A549 (cell line): Measurements from ENCODE around the gene SLC66A2.

ENCODE experiments used
- CHD4 ChIP-seq: fragments of 200-600 bp; sonication (generic); IDR thresholded peaks from 2 replicates; pipeline ENCODE4 v1.6.1; 2016; ENCODE audit warnings: antibody characterized with exemption, mild to moderate bottlenecking, borderline replicate concordance
- EP300 ChIP-seq, 2 experiments: fragments of >200 bp; sonication (Bioruptor Twin); formaldehyde crosslinking; IDR thresholded peaks; 2 replicates in 1 of 2; 3 replicates in 1 of 2; pipeline ENCODE4 v1.6.1; 2016 to 2017
- NFE2L2 ChIP-seq: fragments of 150-350 bp; conservative IDR thresholded peaks from 2 replicates; pipeline ENCODE4 v1.6.1; 2014; ENCODE audit warnings: low read length
- POLR2A ChIP-seq: IDR thresholded peaks from 2 replicates; pipeline ENCODE4 v1.6.1; 2012; ENCODE audit warnings: mild to moderate bottlenecking, low read length
- RAD21 ChIP-seq, 2 experiments: fragments of >200 bp in 1 of 2; sonication (Bioruptor Twin) in 1 of 2; formaldehyde crosslinking in 1 of 2; IDR thresholded peaks in 1 of 2; conservative IDR thresholded peaks in 1 of 2; 2 replicates in 1 of 2; 3 replicates in 1 of 2; pipeline ENCODE4 v1.6.1; 2012 to 2018; ENCODE audit warnings: inconsistent platforms in 1 of 2
- RCOR1 ChIP-seq: fragments of 150-350 bp; IDR thresholded peaks from 2 replicates; pipeline ENCODE4 v1.6.1; 2014; ENCODE audit warnings: antibody characterized with exemption, low read length, low read depth
- TF ChIP-seq, protein P1 (sequence below): fragments of 200-600 bp; sonication (generic); IDR thresholded peaks from 2 replicates; pipeline ENCODE4 v1.6.1; 2016; ENCODE audit warnings: antibody characterized with exemption, mild to moderate bottlenecking, moderate library complexity
- TF ChIP-seq, protein P2 (sequence below): fragments of >200 bp; sonication (Bioruptor Twin); formaldehyde crosslinking; IDR thresholded peaks from 3 replicates; pipeline ENCODE4 v1.5.1; 2016
- TF ChIP-seq, protein P3 (sequence below): fragments of 450-650 bp; IDR thresholded peaks from 2 replicates; pipeline ENCODE4 v1.6.1; 2014; ENCODE audit warnings: antibody characterized with exemption

DNA sequence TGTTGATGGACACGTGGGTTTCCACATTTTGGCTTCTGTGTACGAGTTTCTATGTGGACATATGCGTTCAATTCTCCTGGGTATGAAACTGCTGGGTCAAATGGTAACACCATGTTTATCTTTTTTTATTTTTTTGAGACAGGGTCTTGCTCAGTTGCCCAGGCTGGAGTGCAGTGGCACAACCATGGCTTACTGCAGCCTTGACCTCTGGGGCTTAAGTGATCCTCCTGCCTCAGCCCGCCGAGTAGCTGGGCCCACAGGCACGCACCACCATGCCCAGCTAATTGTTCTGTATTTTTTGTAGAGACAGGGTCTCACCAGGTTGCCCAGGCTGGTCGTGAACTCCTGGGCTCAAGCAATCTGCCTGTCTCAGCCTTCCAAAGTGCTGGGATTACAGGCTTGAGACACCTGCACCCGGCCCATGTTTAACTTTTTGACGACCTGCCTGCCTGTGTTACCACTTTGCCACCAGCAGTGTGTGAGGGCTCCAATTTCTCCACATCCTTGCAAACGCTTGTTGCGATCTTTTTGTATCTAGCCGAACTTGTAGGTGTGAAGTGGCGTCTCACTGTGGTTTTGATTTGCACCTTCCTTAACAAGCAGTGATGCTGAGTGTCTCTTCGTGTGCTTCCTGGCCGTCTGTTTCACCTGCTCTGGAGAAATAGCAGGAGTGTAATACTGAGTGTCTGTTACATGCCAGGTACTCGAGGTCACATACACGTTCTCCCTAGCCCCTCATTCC lies 19.9 kb upstream of the SLC66A2 start:
- TF ChIP-seq, protein P1, sequence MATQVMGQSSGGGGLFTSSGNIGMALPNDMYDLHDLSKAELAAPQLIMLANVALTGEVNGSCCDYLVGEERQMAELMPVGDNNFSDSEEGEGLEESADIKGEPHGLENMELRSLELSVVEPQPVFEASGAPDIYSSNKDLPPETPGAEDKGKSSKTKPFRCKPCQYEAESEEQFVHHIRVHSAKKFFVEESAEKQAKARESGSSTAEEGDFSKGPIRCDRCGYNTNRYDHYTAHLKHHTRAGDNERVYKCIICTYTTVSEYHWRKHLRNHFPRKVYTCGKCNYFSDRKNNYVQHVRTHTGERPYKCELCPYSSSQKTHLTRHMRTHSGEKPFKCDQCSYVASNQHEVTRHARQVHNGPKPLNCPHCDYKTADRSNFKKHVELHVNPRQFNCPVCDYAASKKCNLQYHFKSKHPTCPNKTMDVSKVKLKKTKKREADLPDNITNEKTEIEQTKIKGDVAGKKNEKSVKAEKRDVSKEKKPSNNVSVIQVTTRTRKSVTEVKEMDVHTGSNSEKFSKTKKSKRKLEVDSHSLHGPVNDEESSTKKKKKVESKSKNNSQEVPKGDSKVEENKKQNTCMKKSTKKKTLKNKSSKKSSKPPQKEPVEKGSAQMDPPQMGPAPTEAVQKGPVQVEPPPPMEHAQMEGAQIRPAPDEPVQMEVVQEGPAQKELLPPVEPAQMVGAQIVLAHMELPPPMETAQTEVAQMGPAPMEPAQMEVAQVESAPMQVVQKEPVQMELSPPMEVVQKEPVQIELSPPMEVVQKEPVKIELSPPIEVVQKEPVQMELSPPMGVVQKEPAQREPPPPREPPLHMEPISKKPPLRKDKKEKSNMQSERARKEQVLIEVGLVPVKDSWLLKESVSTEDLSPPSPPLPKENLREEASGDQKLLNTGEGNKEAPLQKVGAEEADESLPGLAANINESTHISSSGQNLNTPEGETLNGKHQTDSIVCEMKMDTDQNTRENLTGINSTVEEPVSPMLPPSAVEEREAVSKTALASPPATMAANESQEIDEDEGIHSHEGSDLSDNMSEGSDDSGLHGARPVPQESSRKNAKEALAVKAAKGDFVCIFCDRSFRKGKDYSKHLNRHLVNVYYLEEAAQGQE, result no peak
- TF ChIP-seq POLR2A (no peak), EP300 (IDR thresholded peaks at IDR 0.05) (no peak), CHD4 (no peak), RCOR1 (no peak), NFE2L2 (no peak), RAD21 (conservative IDR thresholded peaks at IDR 0.05 in 1 of 2, IDR thresholded peaks at IDR 0.05 in 1 of 2) (no peak)
- TF ChIP-seq, protein P2, sequence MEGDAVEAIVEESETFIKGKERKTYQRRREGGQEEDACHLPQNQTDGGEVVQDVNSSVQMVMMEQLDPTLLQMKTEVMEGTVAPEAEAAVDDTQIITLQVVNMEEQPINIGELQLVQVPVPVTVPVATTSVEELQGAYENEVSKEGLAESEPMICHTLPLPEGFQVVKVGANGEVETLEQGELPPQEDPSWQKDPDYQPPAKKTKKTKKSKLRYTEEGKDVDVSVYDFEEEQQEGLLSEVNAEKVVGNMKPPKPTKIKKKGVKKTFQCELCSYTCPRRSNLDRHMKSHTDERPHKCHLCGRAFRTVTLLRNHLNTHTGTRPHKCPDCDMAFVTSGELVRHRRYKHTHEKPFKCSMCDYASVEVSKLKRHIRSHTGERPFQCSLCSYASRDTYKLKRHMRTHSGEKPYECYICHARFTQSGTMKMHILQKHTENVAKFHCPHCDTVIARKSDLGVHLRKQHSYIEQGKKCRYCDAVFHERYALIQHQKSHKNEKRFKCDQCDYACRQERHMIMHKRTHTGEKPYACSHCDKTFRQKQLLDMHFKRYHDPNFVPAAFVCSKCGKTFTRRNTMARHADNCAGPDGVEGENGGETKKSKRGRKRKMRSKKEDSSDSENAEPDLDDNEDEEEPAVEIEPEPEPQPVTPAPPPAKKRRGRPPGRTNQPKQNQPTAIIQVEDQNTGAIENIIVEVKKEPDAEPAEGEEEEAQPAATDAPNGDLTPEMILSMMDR, result no peak
- TF ChIP-seq, protein P3, sequence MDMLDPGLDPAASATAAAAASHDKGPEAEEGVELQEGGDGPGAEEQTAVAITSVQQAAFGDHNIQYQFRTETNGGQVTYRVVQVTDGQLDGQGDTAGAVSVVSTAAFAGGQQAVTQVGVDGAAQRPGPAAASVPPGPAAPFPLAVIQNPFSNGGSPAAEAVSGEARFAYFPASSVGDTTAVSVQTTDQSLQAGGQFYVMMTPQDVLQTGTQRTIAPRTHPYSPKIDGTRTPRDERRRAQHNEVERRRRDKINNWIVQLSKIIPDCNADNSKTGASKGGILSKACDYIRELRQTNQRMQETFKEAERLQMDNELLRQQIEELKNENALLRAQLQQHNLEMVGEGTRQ, result no peak
